DMS53 treated with DMSO at 0.1 percent for 48 hours (cell line): Measurements from ENCODE around the gene AKR1D1.
"Not testable (repeated sequence)": the region's sequence is repeated elsewhere in the genome, so short reads cannot be mapped to it uniquely, and the experiment has no call there.

ENCODE experiments used
- DNase-seq: peaks from one replicate; lab custom pipeline; 2025; ENCODE audit not compliant: unreplicated experiment; lab: John Stamatoyannopoulos, UW

AKR1D1 gene

GRCh38 chr7:138072726-138073125 is 3.5 kb upstream of the AKR1D1 start:
- no peak for DNase-seq

GRCh38 chr7:138074121-138074520 is 2.1 kb upstream of the AKR1D1 start:
- DNase-seq: no peak

GRCh38 chr7:138074540-138074939 is 1.7 kb upstream of the AKR1D1 start:
- DNase-seq: no peak

GRCh38 chr7:138075350-138075749 is 909 bp upstream of the AKR1D1 start:
- no peak for DNase-seq

- DNase-seq: not testable (repeated sequence)
Measured at GRCh38 chr7:138075786-138076185, 473 bp upstream of the AKR1D1 start.

GRCh38 chr7:138077809-138078208 is 1.6 kb downstream of the AKR1D1 start:
- DNase-seq: no peak

- no peak for DNase-seq
Measured at GRCh38 chr7:138079137-138079536, 2.9 kb downstream of the AKR1D1 start.

GRCh38 chr7:138081868-138082267 is 5.6 kb downstream of the AKR1D1 start:
- DNase-seq: no peak

GRCh38 chr7:138083859-138084258 is 7.6 kb downstream of the AKR1D1 start:
- no peak for DNase-seq

- DNase-seq: no peak
Measured at GRCh38 chr7:138086563-138087270, 10.5 kb downstream of the AKR1D1 start.

GRCh38 chr7:138089080-138089901 is 13.0 kb downstream of the AKR1D1 start:
- DNase-seq: peak; percentile 34

- no peak for DNase-seq
Measured at GRCh38 chr7:138091032-138091431, 14.8 kb downstream of the AKR1D1 start.

- not testable (repeated sequence) for DNase-seq
Measured at GRCh38 chr7:138091840-138092239, 15.6 kb downstream of the AKR1D1 start.

- DNase-seq: peak; percentile 45
Measured at GRCh38 chr7:138092486-138093028, 16.3 kb downstream of the AKR1D1 start.

GRCh38 chr7:138095972-138096935 is 20.0 kb downstream of the AKR1D1 start:
- DNase-seq: no peak

GRCh38 chr7:138097064-138097741 is 20.9 kb downstream of the AKR1D1 start:
- DNase-seq: peak; percentile 63

GRCh38 chr7:138099813-138100212 is 23.6 kb downstream of the AKR1D1 start:
- no peak for DNase-seq

- DNase-seq: no peak
Measured at GRCh38 chr7:138105221-138105620, 29.0 kb downstream of the AKR1D1 start.

- no peak for DNase-seq
Measured at GRCh38 chr7:138115047-138115446, 38.8 kb downstream of the AKR1D1 start.

- no peak for DNase-seq
Measured at GRCh38 chr7:138116141-138116540, 39.9 kb downstream of the AKR1D1 start.
